Stimulated activated CD8-positive, alpha-beta memory T cell treated with anti-CD3 and anti-CD28 coated beads, Interleukin-12 subunit alpha, Interleukin-12 subunit beta, amount 100 ng/mL, for 1 hour (primary cell): ENCODE data around the gene YKT6.

ENCODE experiments used
- DNase-seq: peaks from one replicate; pipeline ENCODE4 v3.0.0-alpha.2; 2020; ENCODE audit warnings: low read depth

Gene YKT6

GRCh38 chr7:44259547-44260457 lies 59.0 kb downstream of the YKT6 start:
- no peak for DNase-seq

- DNase-seq, result no peak
Observed at GRCh38 chr7:44261240-44261639, 60.5 kb downstream of the YKT6 start.

GRCh38 chr7:44262031-44262430 lies 61.3 kb downstream of the YKT6 start:
- no peak for DNase-seq

- DNase-seq, result no peak
Observed at GRCh38 chr7:44263326-44264082, 62.7 kb downstream of the YKT6 start.
